Astrocyte of the spinal cord (primary cell): ENCODE results near the gene ZNF469.

Experiments used
- DNase-seq: peaks from one replicate; pipeline ENCODE4 v3.0.0; 2011; ENCODE audit warnings: low read depth, low spot score
- H3K4me3 ChIP-seq: 2 replicates; pipeline ENCODE4 v1.5.1; 2011; ENCODE audit warnings: low read depth, mild to moderate bottlenecking, low read length, moderate library complexity
- CTCF ChIP-seq: IDR thresholded peaks from 2 replicates; pipeline ENCODE4 v1.5.1; 2012; ENCODE audit warnings: low read depth, mild to moderate bottlenecking, low read length, inconsistent platforms
- in situ Hi-C: cut with HindIII; loops from 2 replicates; pipeline ENCODE4 v1.10.0; 2017; ENCODE audit warnings: low sequenced_read_pairs

ZNF469 gene

GRCh38 chr16:88360999-88361398, 21.8 kb upstream of the ZNF469 start:
- no peak for DNase-seq
- in situ Hi-C loops: no loop called here
- no peak for TF ChIP-seq CTCF
- no peak overlapping the region for H3K4me3 ChIP-seq

- no peak overlapping the region for H3K4me3 ChIP-seq
- in situ Hi-C loops: no loop called here
- DNase-seq: no peak
- TF ChIP-seq CTCF: no peak
Observed at GRCh38 chr16:88361775-88362174, 21.0 kb upstream of the ZNF469 start.

GRCh38 chr16:88363239-88363891, 19.4 kb upstream of the ZNF469 start:
- no peak for TF ChIP-seq CTCF
- no peak for DNase-seq
- no peak overlapping the region for H3K4me3 ChIP-seq
- in situ Hi-C loops: no loop called here

- DNase-seq: no peak
- in situ Hi-C loops: no loop called here
- no peak overlapping the region for H3K4me3 ChIP-seq
- TF ChIP-seq CTCF: no peak
Observed at GRCh38 chr16:88365244-88365865, 17.4 kb upstream of the ZNF469 start.

GRCh38 chr16:88366032-88366703, 16.6 kb upstream of the ZNF469 start:
- DNase-seq: no peak
- in situ Hi-C loops: no loop called here
- no peak for TF ChIP-seq CTCF
- H3K4me3 ChIP-seq: no peak overlapping the region

- no peak overlapping the region for H3K4me3 ChIP-seq
- no peak for TF ChIP-seq CTCF
- in situ Hi-C loops: no loop called here
- no peak for DNase-seq
Observed at GRCh38 chr16:88366704-88367047, 16.1 kb upstream of the ZNF469 start.
